ENCODE measurements around the gene TBC1D23. TPM values are rescaled to one million over a fixed set of nuclear protein-coding genes. Genes with fewer than 3 reads are reported as not detected.

The TBC1D23 gene
- polyA plus RNA-seq, 1 donor (not counting 4 experiments of a cell fraction or from before 2014, with no cell fraction given) = 42.4 TPM

DNA sequence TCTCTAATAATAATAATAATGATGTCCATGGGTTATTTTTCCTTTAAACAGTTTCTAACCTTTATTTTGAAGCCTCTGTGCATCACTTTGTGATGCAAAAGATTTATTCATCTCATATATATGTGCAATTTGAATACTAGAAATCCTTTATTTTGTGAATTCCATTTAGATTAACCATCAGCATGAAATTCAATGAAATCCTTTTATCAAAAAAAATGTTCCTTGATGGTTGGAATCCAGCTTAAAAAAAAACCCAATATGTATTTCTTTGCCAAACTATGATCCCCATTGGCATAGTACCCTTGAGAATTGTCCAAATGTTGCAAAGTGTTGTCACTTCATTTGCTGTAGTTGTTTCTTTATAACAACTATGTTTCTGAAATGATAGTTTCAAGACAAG, 7.4 kb downstream of the TBC1D23 start:
- Histone ChIP-seq H3K9me1 (ENCODE audit: control insufficient read depth, extremely low read depth, insufficient read depth, low read length) (no peaks in the 10 kb centered on the region), H3K4me3 (ENCODE audit: control insufficient read depth in 2 of 3, extremely low read depth in 1 of 3, insufficient read depth in 2 of 3, low read depth in 1 of 3, low read length in 3 of 3) (peak overlapping the region in 1 of 3 experiments; percentile 55), H3K4me1 (ENCODE audit: control insufficient read depth, extremely low read depth, insufficient read depth, low read length) (peaks cover 71% of the 10 kb centered on the region), H3K27ac (ENCODE audit: control insufficient read depth, insufficient read depth, low read length) (peak overlapping the region; percentile 96), H3K9me3 (ENCODE audit: control insufficient read depth, low read depth, low read length) (no peaks in the 10 kb centered on the region), H3K27me3 (ENCODE audit: control insufficient read depth, extremely low read depth, insufficient read depth, low read length) (no peaks in the 10 kb centered on the region), H2AFZ (ENCODE audit: control insufficient read depth, low read length) (no peak overlapping the region), H4K20me1 (ENCODE audit: control insufficient read depth, extremely low read depth, insufficient read depth, low read length) (no peaks in the 10 kb centered on the region), H3K4me2 (ENCODE audit: control insufficient read depth, extremely low read depth, insufficient read depth, low read depth, low read length) (peak overlapping the region; percentile 86), H3K36me3 (ENCODE audit: control insufficient read depth in 2 of 2, extremely low read depth in 1 of 2, insufficient read depth in 2 of 2, low read length in 2 of 2) (no peaks in the 10 kb centered on the region), H3K9ac (ENCODE audit: control insufficient read depth, extremely low read depth, insufficient read depth, low read length) (no peak overlapping the region), H3K79me2 (ENCODE audit: control insufficient read depth, insufficient read depth, low read length) (peaks cover 72% of the 10 kb centered on the region)
- dilution Hi-C loops (cut with MboI; ENCODE audit: extremely low pct_ligation_motif_present, low sequenced_read_pairs) = no loop called here
- TF ChIP-seq, protein P1, sequence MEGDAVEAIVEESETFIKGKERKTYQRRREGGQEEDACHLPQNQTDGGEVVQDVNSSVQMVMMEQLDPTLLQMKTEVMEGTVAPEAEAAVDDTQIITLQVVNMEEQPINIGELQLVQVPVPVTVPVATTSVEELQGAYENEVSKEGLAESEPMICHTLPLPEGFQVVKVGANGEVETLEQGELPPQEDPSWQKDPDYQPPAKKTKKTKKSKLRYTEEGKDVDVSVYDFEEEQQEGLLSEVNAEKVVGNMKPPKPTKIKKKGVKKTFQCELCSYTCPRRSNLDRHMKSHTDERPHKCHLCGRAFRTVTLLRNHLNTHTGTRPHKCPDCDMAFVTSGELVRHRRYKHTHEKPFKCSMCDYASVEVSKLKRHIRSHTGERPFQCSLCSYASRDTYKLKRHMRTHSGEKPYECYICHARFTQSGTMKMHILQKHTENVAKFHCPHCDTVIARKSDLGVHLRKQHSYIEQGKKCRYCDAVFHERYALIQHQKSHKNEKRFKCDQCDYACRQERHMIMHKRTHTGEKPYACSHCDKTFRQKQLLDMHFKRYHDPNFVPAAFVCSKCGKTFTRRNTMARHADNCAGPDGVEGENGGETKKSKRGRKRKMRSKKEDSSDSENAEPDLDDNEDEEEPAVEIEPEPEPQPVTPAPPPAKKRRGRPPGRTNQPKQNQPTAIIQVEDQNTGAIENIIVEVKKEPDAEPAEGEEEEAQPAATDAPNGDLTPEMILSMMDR (optimal IDR thresholded peaks at IDR 0.05 in 1 of 3, IDR thresholded peaks at IDR 0.05 in 1 of 3, conservative IDR thresholded peaks at IDR 0.05 in 1 of 3; ENCODE audit: extremely low read depth in 1 of 3, insufficient read depth in 2 of 3, low read length in 3 of 3) = no peak
- TF ChIP-seq EZH2 (IDR thresholded peaks at IDR 0.05; ENCODE audit: low read length) = no peak
- DNase-seq (ENCODE audit: low read depth, low spot score) (no peak), FAIRE-seq (no peak)

DNA sequence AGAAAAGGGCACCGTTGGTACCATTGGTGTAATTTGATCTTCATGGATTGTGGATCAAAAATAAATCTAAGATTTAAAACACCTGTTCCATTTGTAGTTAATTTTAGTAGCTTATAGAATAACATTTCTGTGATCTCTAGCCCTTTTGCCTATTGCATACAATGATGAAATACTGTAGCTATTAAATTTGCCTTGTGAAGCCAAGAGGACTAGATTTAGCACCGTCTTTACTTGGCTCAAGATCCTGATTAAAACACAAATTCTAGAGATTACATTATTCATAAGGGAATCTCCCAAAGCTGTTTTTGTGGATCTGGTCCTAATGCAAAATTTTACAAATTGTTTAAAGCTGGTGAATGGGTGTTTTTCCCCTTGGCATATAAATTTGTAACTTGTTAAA, 8.2 kb downstream of the TBC1D23 start:
- H3K27me3 ChIP-seq (ENCODE audit: control insufficient read depth, extremely low read depth, insufficient read depth, low read length) = no peaks in the 10 kb centered on the region
- FAIRE-seq (no peak), DNase-seq (ENCODE audit: low read depth, low spot score) (no peak)
- peak overlapping the region; percentile 86 for H3K4me2 ChIP-seq (ENCODE audit: control insufficient read depth, extremely low read depth, insufficient read depth, low read depth, low read length)
- H3K4me3 ChIP-seq (ENCODE audit: control insufficient read depth in 2 of 3, extremely low read depth in 1 of 3, insufficient read depth in 2 of 3, low read depth in 1 of 3, low read length in 3 of 3) = peak overlapping the region in 2 of 3 experiments; percentile 55 to 62
- no peaks in the 10 kb centered on the region for H3K9me1 ChIP-seq (ENCODE audit: control insufficient read depth, extremely low read depth, insufficient read depth, low read length)
- dilution Hi-C loops (cut with MboI; ENCODE audit: extremely low pct_ligation_motif_present, low sequenced_read_pairs) = no loop called here
- TF ChIP-seq EZH2 (IDR thresholded peaks at IDR 0.05; ENCODE audit: low read length) = no peak
- TF ChIP-seq, protein P1 (optimal IDR thresholded peaks at IDR 0.05 in 1 of 3, IDR thresholded peaks at IDR 0.05 in 1 of 3, conservative IDR thresholded peaks at IDR 0.05 in 1 of 3; ENCODE audit: extremely low read depth in 1 of 3, insufficient read depth in 2 of 3, low read length in 3 of 3) = no peak
- peak overlapping the region; percentile 96 for H3K27ac ChIP-seq (ENCODE audit: control insufficient read depth, insufficient read depth, low read length)
- H4K20me1 ChIP-seq (ENCODE audit: control insufficient read depth, extremely low read depth, insufficient read depth, low read length) = no peaks in the 10 kb centered on the region
- H3K36me3 ChIP-seq (ENCODE audit: control insufficient read depth in 2 of 2, extremely low read depth in 1 of 2, insufficient read depth in 2 of 2, low read length in 2 of 2) = no peaks in the 10 kb centered on the region
- H3K9me3 ChIP-seq (ENCODE audit: control insufficient read depth, low read depth, low read length) = no peaks in the 10 kb centered on the region
- H3K79me2 ChIP-seq (ENCODE audit: control insufficient read depth, insufficient read depth, low read length) = peaks cover 68% of the 10 kb centered on the region
- H2AFZ ChIP-seq (ENCODE audit: control insufficient read depth, low read length) = no peak overlapping the region
- peaks cover 63% of the 10 kb centered on the region for H3K4me1 ChIP-seq (ENCODE audit: control insufficient read depth, extremely low read depth, insufficient read depth, low read length)
- H3K9ac ChIP-seq (ENCODE audit: control insufficient read depth, extremely low read depth, insufficient read depth, low read length) = peak overlapping the region; percentile 64

Data from keratinocyte (primary cell).